ENCODE results near the gene HUS1B.

GRCh38 chr6:667253-667927 lies 10.5 kb upstream of the HUS1B start:
- TF ChIP-seq POLR2A (IDR thresholded peaks at IDR 0.05) = no peak
- no peak for TF ChIP-seq EP300 (IDR thresholded peaks at IDR 0.05)
